Trophoblast cell (in vitro differentiated cells and primary cell): Measurements from ENCODE around the gene C1QTNF12.
A peak's percentile ranks its signal among the peaks of the same experiment; 100 is the strongest.

Source experiments
- DNase-seq, 2 donors: peaks; one replicate each; pipeline ENCODE4 v3.0.0-alpha.2; 2016
- H2AFZ ChIP-seq: 2 replicates; pipeline ENCODE4 v1.6.1; 2013; ENCODE audit warnings: low read length, moderate library complexity, mild to moderate bottlenecking; ENCODE audit not compliant: insufficient read depth, poor library complexity
- H2AK5ac ChIP-seq: 2 replicates; pipeline ENCODE4 v1.6.1; 2013; ENCODE audit warnings: mild to moderate bottlenecking, low read length
- H2BK120ac ChIP-seq: 2 replicates; pipeline ENCODE4 v1.6.1; 2013; ENCODE audit warnings: low read length, mild to moderate bottlenecking, moderate library complexity; ENCODE audit not compliant: insufficient read depth, poor library complexity
- H2BK12ac ChIP-seq: 2 replicates; pipeline ENCODE4 v1.6.1; 2013; ENCODE audit warnings: mild to moderate bottlenecking, low read length, moderate library complexity
- H2BK5ac ChIP-seq: 2 replicates; pipeline ENCODE4 v1.6.1; 2013; ENCODE audit warnings: low read length, low read depth, moderate library complexity, mild to moderate bottlenecking; ENCODE audit not compliant: poor library complexity
- H3K14ac ChIP-seq: 2 replicates; pipeline ENCODE4 v1.6.1; 2013; ENCODE audit warnings: mild to moderate bottlenecking, low read length
- H3K18ac ChIP-seq: 2 replicates; pipeline ENCODE4 v1.6.1; 2013; ENCODE audit warnings: mild to moderate bottlenecking, low read length
- H3K23ac ChIP-seq: 2 replicates; pipeline ENCODE4 v1.6.1; 2013; ENCODE audit warnings: low read length
- H3K27ac ChIP-seq: 2 replicates; pipeline ENCODE4 v1.5.1; 2013; ENCODE audit warnings: low read depth, mild to moderate bottlenecking, inconsistent platforms, low read length, moderate library complexity
- H3K27me3 ChIP-seq: 2 replicates; pipeline ENCODE4 v1.6.1; 2013; ENCODE audit warnings: inconsistent platforms, mild to moderate bottlenecking, low read length, moderate library complexity; ENCODE audit not compliant: insufficient read depth
- H3K36me3 ChIP-seq, 2 experiments: 1 replicate in 1 of 2; 2 replicates in 1 of 2; pipeline ENCODE4 v1.6.1; 2013; ENCODE audit warnings: low read length in 2 of 2, mild to moderate bottlenecking in 2 of 2, moderate library complexity in 1 of 2; ENCODE audit not compliant: insufficient read depth in 2 of 2, control insufficient read depth in 1 of 2
- H3K4ac ChIP-seq: 2 replicates; pipeline ENCODE4 v1.6.1; 2013; ENCODE audit warnings: low read depth, mild to moderate bottlenecking, low read length, moderate library complexity
- H3K4me1 ChIP-seq, 2 experiments: 1 replicate in 1 of 2; 2 replicates in 1 of 2; pipeline ENCODE4 v1.6.1; 2013; ENCODE audit warnings: low read length in 2 of 2, mild to moderate bottlenecking in 2 of 2, moderate library complexity in 1 of 2; ENCODE audit not compliant: insufficient read depth in 2 of 2, control insufficient read depth in 1 of 2
- H3K4me2 ChIP-seq: 2 replicates; pipeline ENCODE4 v1.6.1; 2013; ENCODE audit warnings: inconsistent platforms, mild to moderate bottlenecking, low read length, moderate library complexity
- H3K4me3 ChIP-seq: 2 replicates; pipeline ENCODE4 v1.5.1; 2013; ENCODE audit warnings: mild to moderate bottlenecking, low read depth, low read length, inconsistent platforms
- H3K79me1 ChIP-seq: one replicate; pipeline ENCODE4 v1.6.1; 2013; ENCODE audit warnings: low read length
- H3K79me2 ChIP-seq: 2 replicates; pipeline ENCODE4 v1.6.1; 2013; ENCODE audit warnings: low read length, mild to moderate bottlenecking; ENCODE audit not compliant: control insufficient read depth, insufficient read depth, poor library complexity
- H3K9ac ChIP-seq: 2 replicates; pipeline ENCODE4 v1.6.1; 2013; ENCODE audit warnings: mild to moderate bottlenecking, low read length
- H3K9me3 ChIP-seq: 2 replicates; pipeline ENCODE4 v1.6.1; 2013; ENCODE audit warnings: low read depth, mild to moderate bottlenecking, control low read depth, inconsistent platforms, low read length; ENCODE audit not compliant: insufficient read depth
- H4K12ac ChIP-seq: 2 replicates; pipeline ENCODE4 v1.6.1; 2013; ENCODE audit warnings: low read depth, mild to moderate bottlenecking, low read length, moderate library complexity
- H4K8ac ChIP-seq: 2 replicates; pipeline ENCODE4 v1.6.1; 2013; ENCODE audit warnings: low read depth, mild to moderate bottlenecking, low read length, moderate library complexity
- H4K91ac ChIP-seq: one replicate; pipeline ENCODE4 v1.6.1; 2013; ENCODE audit warnings: low read depth, mild to moderate bottlenecking, low read length, moderate library complexity
- WGBS: extraction: QIAGEN DNeasy Blood & Tissue Kit; methylation state at CpG from one replicate; pipeline ENCODE4 v1.1.7; 2013; ENCODE audit warnings: missing lambda C conversion rate; ENCODE audit not compliant: insufficient read length, insufficient coverage; ENCODE audit errors: extremely low coverage; 5-methylcytosine and 5-hydroxymethylcytosine counted together

The C1QTNF12 gene

DNA sequence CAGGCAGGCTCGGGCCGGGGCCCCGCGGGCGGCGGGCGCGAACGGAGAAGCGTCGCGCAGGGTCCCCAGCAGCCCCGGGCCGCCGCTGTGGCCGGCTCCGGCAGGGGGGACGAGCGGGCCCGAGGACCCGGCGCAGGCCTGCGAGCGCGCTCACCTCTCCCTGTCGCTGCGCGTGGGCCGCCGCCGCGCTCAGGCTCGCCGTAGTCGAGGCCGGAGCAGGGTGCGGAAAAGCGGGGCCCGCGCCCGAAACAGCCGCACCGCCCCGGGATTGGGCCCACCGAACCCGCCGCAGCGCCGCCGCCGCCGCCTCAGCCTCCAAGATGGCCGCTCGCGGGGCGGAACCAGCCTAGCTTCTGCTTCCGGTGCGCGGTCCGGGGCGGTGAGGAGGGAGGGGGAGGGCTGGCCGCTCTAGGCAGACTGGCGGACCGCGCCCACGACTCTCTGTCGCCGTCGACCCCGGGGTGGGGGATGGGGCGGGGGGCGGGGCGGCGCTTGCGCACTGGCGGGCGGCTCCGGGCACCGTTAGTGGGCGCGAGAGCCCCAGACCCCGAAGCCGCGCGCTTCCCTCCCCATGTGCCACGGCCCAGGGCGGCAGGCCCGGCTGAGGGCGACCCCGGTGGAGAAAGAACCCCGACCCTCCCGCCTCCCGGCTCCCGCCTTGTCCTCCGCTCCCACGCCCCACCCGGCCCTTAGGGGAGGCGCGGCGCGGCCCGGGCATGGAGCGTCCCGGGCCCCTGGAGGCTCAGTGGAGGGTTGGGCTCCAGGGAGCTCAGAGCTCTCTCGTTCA, 27.2 kb upstream of the C1QTNF12 start, which contains the start of gene UBE2J2:
Gene UBE2J2, minus strand, starts transcription at position 343 of the 787 bp plus-strand sequence. CDS start 5,862 bp downstream, outside the sequence.
- WGBS: no CpG with 5 or more reads among the region's 105 CpGs
- Histone ChIP-seq H4K91ac (peak within 1 kb of the TSS; percentile 94), H3K18ac (peak within 1 kb of the TSS; percentile 96), H3K14ac (peak within 1 kb of the TSS; percentile 97), H4K8ac (peak within 1 kb of the TSS; percentile 97), H3K23ac (no peak within 1 kb of the TSS), H3K4me2 (peak within 1 kb of the TSS; percentile 97), H2AK5ac (peak within 1 kb of the TSS; percentile 84), H3K9me3 (peaks cover 4% of the 10 kb centered on the region), H3K4me1 (peaks cover 13 to 20% of the 10 kb centered on the region in 2 experiments), H3K27ac (peak within 1 kb of the TSS; percentile 46), H4K12ac (peak within 1 kb of the TSS; percentile 97), H3K4ac (peak within 1 kb of the TSS; percentile 88), H3K9ac (peak within 1 kb of the TSS; percentile 95), H3K27me3 (no peaks in the 10 kb centered on the region), H3K36me3 (peaks cover 5 to 12% of the 10 kb centered on the region in 2 experiments), H3K4me3 (peak within 1 kb of the TSS; percentile 98), H2BK120ac (peak within 1 kb of the TSS; percentile 79), H2AFZ (peak within 1 kb of the TSS; percentile 90), H2BK12ac (peak within 1 kb of the TSS; percentile 35), H3K79me2 (peaks cover 25% of the 10 kb centered on the region), H3K79me1 (peaks cover 9% of the 10 kb centered on the region), H2BK5ac (peak within 1 kb of the TSS; percentile 41)
- peak; percentile 75 to 85 for DNase-seq

DNA sequence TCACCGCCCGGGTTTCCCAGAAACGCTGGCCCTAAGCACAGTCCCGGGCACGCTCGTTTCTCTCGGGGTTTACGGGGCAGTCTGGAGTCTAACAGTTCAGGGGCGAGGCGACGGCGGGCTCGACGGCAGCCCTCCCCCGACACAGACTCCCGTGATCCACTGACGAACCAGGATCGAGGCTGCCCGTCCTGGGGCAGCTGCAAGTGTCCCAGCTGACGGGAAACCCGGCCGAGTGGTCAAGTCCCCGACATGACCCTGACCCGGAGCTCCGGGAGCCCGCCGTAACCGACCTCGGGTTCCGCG, 26.6 kb upstream of the C1QTNF12 start:
- Histone ChIP-seq H2AK5ac (peak overlapping the region; percentile 84), H3K79me2 (peaks cover 25% of the 10 kb centered on the region), H3K4ac (peak overlapping the region; percentile 88), H2BK12ac (peak overlapping the region; percentile 35), H2BK120ac (peak overlapping the region; percentile 79), H3K4me3 (peak overlapping the region; percentile 98), H3K9ac (peak overlapping the region; percentile 95), H3K23ac (no peak overlapping the region), H3K14ac (peak overlapping the region; percentile 97), H3K36me3 (peaks cover 10 to 18% of the 10 kb centered on the region in 2 experiments), H3K27me3 (no peaks in the 10 kb centered on the region), H3K9me3 (peaks cover 4% of the 10 kb centered on the region), H3K27ac (peak overlapping the region; percentile 46), H3K4me1 (peaks cover 13 to 20% of the 10 kb centered on the region in 2 experiments), H2BK5ac (peak overlapping the region; percentile 41), H2AFZ (peak overlapping the region; percentile 81), H4K8ac (peak overlapping the region; percentile 97), H3K79me1 (peaks cover 9% of the 10 kb centered on the region), H4K91ac (peak overlapping the region; percentile 94), H4K12ac (peak overlapping the region; percentile 97), H3K18ac (peak overlapping the region; percentile 96), H3K4me2 (peak overlapping the region; percentile 66)
- WGBS: no CpG with 5 or more reads among the region's 31 CpGs
- no peak for DNase-seq

GRCh38 chr1:1272341-1273208, 26.1 kb upstream of the C1QTNF12 start:
- peak overlapping the region; percentile 96 for H3K18ac ChIP-seq
- H2BK5ac ChIP-seq: peak overlapping the region; percentile 41
- peak overlapping the region; percentile 95 for H3K9ac ChIP-seq
- H3K27ac ChIP-seq: no peak overlapping the region
- no peak for DNase-seq
- H3K4me3 ChIP-seq: peak overlapping the region; percentile 98
- no peak overlapping the region for H2BK12ac ChIP-seq
- H2BK120ac ChIP-seq: peak overlapping the region; percentile 79
- no peaks in the 10 kb centered on the region for H3K27me3 ChIP-seq
- peak overlapping the region; percentile 81 for H2AFZ ChIP-seq
- H3K79me1 ChIP-seq: peaks cover 9% of the 10 kb centered on the region
- no peak overlapping the region for H3K23ac ChIP-seq
- H2AK5ac ChIP-seq: peak overlapping the region; percentile 84
- H4K8ac ChIP-seq: peak overlapping the region; percentile 97
- H3K14ac ChIP-seq: peak overlapping the region; percentile 97
- WGBS: no CpG with 5 or more reads among the region's 43 CpGs
- H3K4me2 ChIP-seq: peak overlapping the region; percentile 66
- H3K9me3 ChIP-seq: peaks cover 4% of the 10 kb centered on the region
- H3K79me2 ChIP-seq: peaks cover 25% of the 10 kb centered on the region
- H3K36me3 ChIP-seq: peaks cover 16 to 23% of the 10 kb centered on the region in 2 experiments
- H4K12ac ChIP-seq: peak overlapping the region; percentile 97
- H4K91ac ChIP-seq: peak overlapping the region; percentile 94
- peak overlapping the region; percentile 88 for H3K4ac ChIP-seq
- peaks cover 13 to 20% of the 10 kb centered on the region in 2 experiments for H3K4me1 ChIP-seq

GRCh38 chr1:1270813-1271212, 24.3 kb upstream of the C1QTNF12 start:
- Histone ChIP-seq H3K27ac (no peak overlapping the region), H3K4me1 (peaks cover 13 to 20% of the 10 kb centered on the region in 2 experiments), H3K14ac (no peak overlapping the region), H3K4me2 (no peak overlapping the region), H4K91ac (no peak overlapping the region), H3K79me2 (peaks cover 25% of the 10 kb centered on the region), H3K36me3 (peaks cover 26 to 34% of the 10 kb centered on the region in 2 experiments), H2BK12ac (no peak overlapping the region), H4K12ac (no peak overlapping the region), H2AK5ac (no peak overlapping the region), H3K9me3 (peaks cover 4% of the 10 kb centered on the region), H2BK5ac (no peak overlapping the region), H3K9ac (no peak overlapping the region), H3K4ac (peak overlapping the region; percentile 35), H3K79me1 (peaks cover 9% of the 10 kb centered on the region), H3K4me3 (no peak overlapping the region), H2AFZ (no peak overlapping the region), H2BK120ac (no peak overlapping the region), H3K27me3 (no peaks in the 10 kb centered on the region), H3K18ac (no peak overlapping the region), H3K23ac (no peak overlapping the region), H4K8ac (no peak overlapping the region)
- WGBS: no CpG with 5 or more reads among the region's 7 CpGs
- no peak for DNase-seq
